DMS114 treated with DMSO at 0.1 percent for 48 hours (cell line): ENCODE results near the gene CYP2E1.
"Not testable (repeated sequence)": the region's sequence is repeated elsewhere in the genome, so short reads cannot be mapped to it uniquely, and the experiment has no call there.

Source experiments
- DNase-seq: peaks from one replicate; lab custom pipeline; 2025; ENCODE audit not compliant: unreplicated experiment; lab: John Stamatoyannopoulos, UW

Gene CYP2E1

GRCh38 chr10:133526957-133527588 is at the start of gene CYP2E1:
Gene CYP2E1 (plus strand): TSS chr10:133527363. CDS start chr10:133527396, 33 bp downstream.
- no peak for DNase-seq

GRCh38 chr10:133481086-133481643 is 46.0 kb upstream of the CYP2E1 start:
- DNase-seq, result no peak

GRCh38 chr10:133481657-133482056 is 45.5 kb upstream of the CYP2E1 start:
- DNase-seq, result no peak

GRCh38 chr10:133484818-133485217 is 42.3 kb upstream of the CYP2E1 start:
- no peak for DNase-seq

GRCh38 chr10:133487085-133487484 is 40.1 kb upstream of the CYP2E1 start:
- no peak for DNase-seq

GRCh38 chr10:133488354-133488753 is 38.8 kb upstream of the CYP2E1 start:
- no peak for DNase-seq

GRCh38 chr10:133489816-133490588 is 37.2 kb upstream of the CYP2E1 start:
- no peak for DNase-seq

GRCh38 chr10:133493562-133493961 is 33.6 kb upstream of the CYP2E1 start:
- DNase-seq, result not testable (repeated sequence)

GRCh38 chr10:133497363-133497762 is 29.8 kb upstream of the CYP2E1 start:
- DNase-seq, result not testable (repeated sequence)

- DNase-seq, result not testable (repeated sequence)
Observed at GRCh38 chr10:133499176-133499575, 28.0 kb upstream of the CYP2E1 start.

GRCh38 chr10:133500897-133501296 is 26.3 kb upstream of the CYP2E1 start:
- DNase-seq, result not testable (repeated sequence)

- no peak for DNase-seq
Observed at GRCh38 chr10:133509700-133510099, 17.5 kb upstream of the CYP2E1 start.

- DNase-seq, result no peak
Observed at GRCh38 chr10:133511408-133511807, 15.8 kb upstream of the CYP2E1 start.

- no peak for DNase-seq
Observed at GRCh38 chr10:133511907-133512528, 15.1 kb upstream of the CYP2E1 start.

GRCh38 chr10:133515471-133515870 is 11.7 kb upstream of the CYP2E1 start:
- no peak for DNase-seq

GRCh38 chr10:133516057-133516456 is 11.1 kb upstream of the CYP2E1 start:
- no peak for DNase-seq

- not testable (repeated sequence) for DNase-seq
Observed at GRCh38 chr10:133518517-133518916, 8.6 kb upstream of the CYP2E1 start.

- peak; percentile 78 for DNase-seq
Observed at GRCh38 chr10:133520193-133520738, 6.9 kb upstream of the CYP2E1 start.

GRCh38 chr10:133523631-133524203 is 3.4 kb upstream of the CYP2E1 start:
- no peak for DNase-seq

GRCh38 chr10:133525444-133525843 is 1.7 kb upstream of the CYP2E1 start:
- no peak for DNase-seq

GRCh38 chr10:133527771-133528271 is 658 bp downstream of the CYP2E1 start:
- no peak for DNase-seq
